Erythroblast (primary cell): ENCODE measurements around the gene CCDC174.

Experiments
- GATA1 ChIP-seq: IDR thresholded peaks from 2 replicates; pipeline ENCODE4 v1.6.1; 2011; ENCODE audit warnings: low read depth, mild to moderate bottlenecking, control low read depth, low read length, moderate library complexity
- POLR2A ChIP-seq: IDR thresholded peaks from 2 replicates; pipeline ENCODE4 v1.6.1; 2011; ENCODE audit warnings: mild to moderate bottlenecking, low read length

- TF ChIP-seq POLR2A = no peak
- TF ChIP-seq GATA1 = no peak
Measured at GRCh38 chr3:14688525-14688924, 37.0 kb downstream of the CCDC174 start.
